SK-MEL-5 (cell line): ENCODE data around the gene GAS2. TPM values are rescaled to one million over a fixed set of nuclear protein-coding genes. Genes with fewer than 3 reads are reported as not detected.

Source experiments
- DNase-seq: peaks from one replicate; pipeline ENCODE4 v3.0.0-alpha.2; 2016; ENCODE audit warnings: low read depth, low spot score
- in situ Hi-C: cut with HindIII; loops from 2 replicates; pipeline ENCODE4 v1.10.0; 2016; ENCODE audit warnings: low sequenced_read_pairs, high pct_unique_total_duplicates, low pct_unique_long_range_greater_than_20kb
- total RNA-seq: library from RNA; depleted of rRNA; stranded (reverse); fragments of >200 nt; shearing (Covaris generic); gene quantifications from 2 replicates; pipeline ENCODE4 v1.2.3, GENCODE V29; 2014

Gene GAS2
- total RNA-seq, 1 experiment from 2014 or later, result 8.5 TPM

- in situ Hi-C loops, result no loop called here
- DNase-seq, result no peak
Measured at GRCh38 chr11:22800482-22800881, 134.1 kb downstream of the GAS2 start.

DNA sequence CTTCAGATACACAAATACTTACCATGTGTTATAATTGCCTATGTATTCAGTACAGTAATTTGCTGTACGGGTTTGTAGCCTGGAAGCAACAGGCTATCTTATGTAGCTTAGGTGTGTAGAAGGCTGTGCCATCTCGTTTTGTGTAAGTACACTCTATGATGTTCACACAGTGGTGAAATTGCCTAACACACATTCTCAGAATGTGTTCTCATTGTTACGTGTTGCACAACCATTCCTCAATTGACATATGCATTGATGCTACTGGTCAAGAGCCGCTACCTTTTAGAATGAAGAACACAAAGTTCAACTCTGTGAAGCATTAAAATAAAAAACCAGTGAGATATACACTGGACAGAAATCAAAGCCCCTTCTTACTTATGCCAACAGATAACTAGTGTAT, 136.4 kb downstream of the GAS2 start:
- DNase-seq, result no peak
- in situ Hi-C loops, result no loop called here

GRCh38 chr11:22807391-22807790, 141.0 kb downstream of the GAS2 start:
- in situ Hi-C loops, result no loop called here
- DNase-seq, result no peak

DNA sequence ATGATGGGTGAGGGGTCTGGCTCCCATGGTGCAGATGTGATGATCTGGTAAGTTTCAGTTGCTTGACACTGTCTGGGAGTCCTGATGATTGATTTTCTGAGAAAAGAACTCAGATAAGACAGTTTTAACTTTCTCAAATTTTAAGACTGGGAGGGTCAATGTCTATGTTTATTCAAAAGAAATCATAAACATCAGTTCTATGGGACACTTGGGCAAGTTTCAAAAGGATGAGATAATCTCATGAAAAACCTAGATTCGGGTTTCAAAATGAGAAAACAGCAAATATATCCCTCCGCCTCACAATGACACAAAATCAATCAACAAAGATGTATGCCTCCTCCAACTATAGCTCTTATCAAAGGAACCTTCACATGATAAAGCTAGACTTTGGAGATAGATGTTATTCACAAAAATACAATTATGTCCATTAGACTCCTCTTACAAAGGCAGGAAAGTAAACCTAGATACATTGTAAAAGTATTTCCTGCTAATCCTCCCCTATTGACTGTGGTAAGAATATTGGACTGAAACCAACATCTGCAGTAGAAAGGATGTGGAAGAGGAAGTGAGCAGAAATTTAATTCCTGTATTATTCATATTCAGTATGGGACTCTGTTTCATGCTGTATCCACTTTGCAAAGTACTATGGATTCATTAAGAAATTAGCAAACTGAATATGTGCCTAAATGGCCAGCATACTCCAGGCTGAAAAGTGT, 141.6 kb downstream of the GAS2 start:
- in situ Hi-C loops, result no loop called here
- DNase-seq, result no peak

DNA sequence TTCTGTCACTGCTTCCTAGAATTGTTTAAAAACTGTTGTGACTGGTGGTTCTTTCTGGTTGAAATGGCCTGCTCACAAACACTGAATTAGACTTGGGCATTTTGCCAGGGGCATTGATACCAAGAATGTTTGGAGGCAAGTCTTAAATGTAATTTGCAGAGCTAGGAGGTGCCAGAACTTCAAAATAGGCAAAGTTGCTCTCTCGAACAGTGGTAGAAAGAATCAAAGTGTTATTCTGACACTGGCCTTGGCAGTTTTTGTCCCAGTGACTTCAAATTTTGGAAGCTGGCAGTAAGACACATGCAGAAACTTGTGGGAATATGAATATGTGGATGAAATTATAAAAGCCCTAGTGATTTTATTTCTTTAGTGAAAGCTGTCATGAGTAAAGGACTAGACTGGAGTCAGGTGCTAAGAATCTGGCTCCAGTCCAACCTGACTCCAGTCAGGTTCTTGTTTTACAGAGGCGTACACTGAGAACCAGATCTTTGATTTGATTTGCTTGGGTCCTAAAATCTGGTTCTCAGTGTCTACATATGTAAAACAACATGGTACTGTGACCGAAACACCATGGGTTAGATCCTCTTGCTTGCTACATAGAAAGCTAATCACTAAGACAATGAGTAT, 142.3 kb downstream of the GAS2 start:
- in situ Hi-C loops, result no loop called here
- DNase-seq, result no peak

GRCh38 chr11:22809893-22810292, 143.5 kb downstream of the GAS2 start:
- no peak for DNase-seq
- in situ Hi-C loops, result no loop called here

GRCh38 chr11:22822203-22822602, 155.8 kb downstream of the GAS2 start:
- in situ Hi-C loops, result no loop called here

DNA sequence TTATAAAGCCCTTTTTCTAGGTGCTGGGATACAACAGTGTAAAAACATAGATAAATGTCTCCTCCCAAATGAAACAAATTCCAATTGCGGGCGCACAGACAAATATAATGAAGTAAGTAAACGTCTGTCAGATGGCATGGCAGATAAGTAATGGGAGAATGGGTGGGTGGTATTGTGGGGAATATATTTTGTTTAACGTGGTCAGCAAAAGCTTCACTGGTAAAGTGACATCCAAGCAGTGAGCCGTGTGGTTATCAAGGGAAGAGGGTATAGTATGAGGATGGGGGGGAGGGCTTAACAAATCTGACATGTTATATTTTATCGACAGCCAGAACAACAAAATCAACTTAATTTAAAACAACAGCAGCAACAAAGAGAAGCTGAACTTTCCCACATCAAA, 162.0 kb downstream of the GAS2 start:
- DNase-seq, result no peak
- in situ Hi-C loops, result no loop called here

More at GRCh38 chr11:22822203-22822602, 155.8 kb downstream of the GAS2 start:
- DNase-seq, result peak; percentile 22

DNA sequence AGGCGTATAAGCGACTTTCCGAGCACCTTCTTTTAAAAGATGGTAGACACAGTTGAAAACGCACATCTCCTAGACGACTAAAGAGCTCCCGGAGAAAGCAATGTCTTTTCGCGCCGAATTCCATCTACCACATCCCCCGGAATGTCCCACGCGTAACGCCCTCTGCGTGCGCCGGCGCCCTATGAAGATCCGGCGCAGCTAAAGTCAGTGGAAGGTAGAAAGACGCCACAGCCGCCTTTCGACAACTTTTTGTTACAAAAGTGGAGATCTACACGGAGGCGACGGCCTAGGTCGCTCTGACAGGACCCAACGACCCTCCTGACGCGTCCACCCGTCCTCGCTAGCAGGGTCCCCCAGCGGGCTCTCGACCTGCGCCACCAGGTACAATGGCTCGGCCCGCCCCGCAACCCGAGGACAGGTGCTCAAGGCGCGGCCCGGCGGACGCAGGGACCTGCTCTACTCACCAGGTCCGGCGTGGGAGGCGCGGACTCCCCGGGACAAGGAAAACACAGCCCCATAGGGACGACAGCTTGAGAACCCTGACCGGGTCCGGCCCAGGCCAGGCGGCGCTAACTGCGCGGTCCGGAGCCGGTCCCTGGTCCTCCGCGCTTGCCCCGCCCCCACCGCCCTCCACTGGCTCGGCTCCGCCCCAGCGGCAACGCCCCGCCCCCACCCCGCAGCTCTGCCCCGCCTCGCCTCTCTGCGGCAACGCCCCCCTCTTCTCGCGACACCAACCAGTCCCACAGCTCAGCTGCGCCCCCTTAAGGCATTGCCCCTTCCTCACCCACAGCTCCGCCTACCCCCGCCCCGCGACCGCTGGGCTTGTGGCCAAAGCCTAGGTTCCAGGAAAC, 163.0 kb downstream of the GAS2 start, which contains the start of gene SVIP:
TSS of gene SVIP (minus strand) at position 571 of the 851 bp plus-strand sequence. CDS start at position 518, 53 bp downstream.
- peak; percentile 93 for DNase-seq
- in situ Hi-C loops, result no loop called here

GRCh38 chr11:22830082-22830414, 163.6 kb downstream of the GAS2 start:
- no peak for DNase-seq
- in situ Hi-C loops, result no loop called here

DNA sequence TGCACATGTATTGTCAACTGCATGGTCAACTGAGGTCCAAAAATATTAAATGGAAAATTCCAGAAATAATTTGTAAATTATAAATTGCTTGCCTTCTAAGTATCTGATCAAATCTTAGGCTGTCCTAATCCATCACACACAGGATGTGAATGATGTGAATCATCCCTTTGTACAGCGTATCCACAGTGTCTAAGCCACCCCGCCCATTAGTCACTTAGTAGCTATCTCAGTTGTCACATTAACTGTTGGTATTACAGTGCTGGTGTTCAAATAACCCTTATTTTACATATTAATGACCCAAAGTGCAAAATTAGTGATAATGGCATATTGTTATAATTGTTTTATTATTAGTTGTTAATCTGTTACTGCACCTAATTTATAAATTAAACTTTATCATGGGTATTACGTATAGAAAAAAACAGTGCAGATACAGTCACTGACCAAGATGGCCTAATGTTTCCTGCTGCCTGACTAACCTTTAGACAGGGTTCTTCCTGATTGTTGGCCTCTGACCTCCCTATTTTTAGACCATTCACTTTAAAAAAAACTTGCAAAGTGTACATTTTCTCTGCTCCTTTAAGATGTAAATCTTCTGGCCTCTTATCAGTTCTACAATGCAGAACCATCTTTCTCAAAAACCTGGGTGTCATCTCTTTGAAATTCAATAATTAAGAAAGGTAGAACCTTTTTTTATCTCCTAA, 166.1 kb downstream of the GAS2 start:
- in situ Hi-C loops, result no loop called here
- no peak for DNase-seq

DNA sequence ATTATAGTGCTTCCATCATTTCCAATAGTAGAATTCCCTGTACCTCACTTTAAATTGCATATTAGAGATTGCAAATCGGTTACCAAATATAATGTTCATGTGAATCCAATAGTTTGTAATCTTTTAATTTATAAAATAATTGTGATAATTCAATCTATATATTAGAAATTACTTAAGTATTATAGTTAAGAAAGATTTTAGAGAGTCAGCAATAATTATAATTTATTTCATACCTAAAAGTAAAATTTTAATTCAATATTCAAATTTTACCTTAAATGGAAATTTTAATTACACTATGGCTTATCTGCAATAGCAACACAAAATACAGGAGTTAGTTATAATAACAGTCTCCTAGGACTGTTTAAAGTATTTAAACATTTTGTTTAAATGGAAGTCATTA, 180.3 kb downstream of the GAS2 start:
- in situ Hi-C loops, result no loop called here
- DNase-seq, result no peak

GRCh38 chr11:22851477-22851876, 185.1 kb downstream of the GAS2 start:
- in situ Hi-C loops, result no loop called here
- DNase-seq, result no peak

- no peak for DNase-seq
- in situ Hi-C loops, result no loop called here
Measured at GRCh38 chr11:22859756-22860155, 193.3 kb downstream of the GAS2 start.

DNA sequence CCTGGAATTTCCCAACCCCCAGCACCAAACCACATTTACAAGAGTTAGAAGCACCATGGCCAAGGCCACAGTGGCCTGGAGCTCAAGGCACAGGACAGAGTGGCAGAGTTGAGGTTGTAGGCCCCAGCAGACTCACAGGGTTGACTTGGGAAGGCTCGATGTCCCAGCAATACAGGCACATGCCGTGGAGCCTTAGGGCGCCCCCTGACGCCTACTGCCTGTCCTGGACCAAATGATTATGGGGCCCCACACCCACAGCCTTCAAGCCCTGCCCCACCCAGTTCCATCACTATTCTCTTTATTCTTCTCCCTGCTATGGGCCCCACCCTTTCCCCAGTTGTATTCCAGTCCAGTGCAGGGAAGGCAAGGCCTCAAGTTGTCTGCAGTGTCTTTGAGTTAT, 193.8 kb downstream of the GAS2 start, which contains the start of gene CCDC179:
TSS of gene CCDC179 (minus strand) at position 234 of the 400 bp plus-strand sequence. CDS start at position 181, 53 bp downstream.
- DNase-seq, result no peak
- in situ Hi-C loops, result no loop called here
